Thyroid gland (tissue), 4 donors: Measurements from ENCODE around the gene SAMD5. TPM values are rescaled to one million over a fixed set of nuclear protein-coding genes. Genes with fewer than 3 reads are reported as not detected.

Experiments
- DNase-seq, 2 donors: peaks; one replicate each; pipeline ENCODE4 v3.0.0-alpha.2; 2019
- H3K27ac ChIP-seq, 3 donors: fragments of 200-600 bp; sonication (generic); 1 replicate in 2 of 3; 2 replicates in 1 of 3; pipeline ENCODE4 v1.5.1; 2016 to 2019; ENCODE audit warnings: mild to moderate bottlenecking in 1 of 3, moderate library complexity in 1 of 3
- H3K27me3 ChIP-seq: fragments of 200-600 bp; sonication (generic); one replicate; pipeline ENCODE4 v1.5.1; 2019
- H3K36me3 ChIP-seq, 2 donors: fragments of 200-600 bp; sonication (generic); one replicate each; pipeline ENCODE4 v1.5.1; 2016 to 2019
- H3K4me1 ChIP-seq, 2 donors: fragments of 200-600 bp; sonication (generic); one replicate each; pipeline ENCODE4 v1.5.1; 2017 to 2019
- H3K4me3 ChIP-seq, 3 donors: fragments of 200-600 bp; sonication (generic); replicated peaks in 1 of 3; 1 replicate in 2 of 3; 2 replicates in 1 of 3; pipeline ENCODE4 v1.5.1; 2016; ENCODE audit warnings: mild to moderate bottlenecking in 1 of 3
- H3K9me3 ChIP-seq: fragments of 200-600 bp; sonication (generic); one replicate; pipeline ENCODE4 v1.5.1; 2017
- POLR2A ChIP-seq, 2 donors: fragments of 450-650 bp; IDR thresholded peaks; one replicate each; pipeline ENCODE4 v1.6.1; 2017; ENCODE audit warnings: antibody characterized with exemption in 2 of 2, mild to moderate bottlenecking in 2 of 2, moderate library complexity in 1 of 2
- WGBS, 2 donors: methylation state at CpG; one replicate each; pipeline ENCODE4 v1.1.5; 2017; 5-methylcytosine and 5-hydroxymethylcytosine counted together
- intact Hi-C: fragments of 100-400 bp; cut with DNase I; formaldehyde crosslinking; loops from one replicate; pipeline ENCODE4 v1.15.1; 2023
- total RNA-seq, 4 donors: library from RNA; depleted of rRNA; stranded (reverse); fragments of >200 nt; gene quantifications; one replicate each; pipeline ENCODE4 v1.2.3, GENCODE V29; 2016
- TF ChIP-seq, protein P1 (sequence below), 6 experiments: fragments of 200-600 bp in 3 of 6; fragments of 450-650 bp in 3 of 6; sonication (generic) in 3 of 6; IDR thresholded peaks; one replicate each; pipeline ENCODE4 v1.5.1; 2016 to 2019; ENCODE audit warnings: antibody characterized with exemption in 6 of 6, mild to moderate bottlenecking in 2 of 6, inconsistent platforms in 1 of 6, moderate library complexity in 1 of 6

Gene SAMD5
- total RNA-seq, 4 donors from 2014 or later, result 2.0 to 8.9 (median 5.2) TPM

DNA sequence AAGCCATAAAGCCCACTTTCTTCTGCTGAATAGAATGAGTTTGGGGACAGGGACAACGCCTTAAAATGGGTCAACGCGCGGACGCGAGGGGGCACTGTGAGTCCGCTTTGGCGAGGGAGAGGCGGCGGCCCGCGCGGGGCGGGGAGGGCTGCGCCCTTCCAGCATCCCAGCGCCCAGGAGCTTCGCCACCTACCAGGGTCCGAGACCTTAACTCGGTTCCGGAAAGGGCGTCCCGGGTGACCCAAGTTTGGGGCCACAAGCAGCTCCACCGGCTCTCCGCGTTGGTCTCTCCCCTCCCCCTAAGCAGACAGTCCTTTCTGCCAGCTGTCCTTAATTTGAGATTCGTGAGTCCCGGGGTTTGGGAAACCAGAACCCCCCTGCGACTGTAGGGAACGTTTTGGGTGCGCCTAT, 1.8 kb upstream of the SAMD5 start:
- WGBS, 2 donors, result 1 to 4% methylated on average over 29 to 30 of the region's 30 CpGs
- H3K4me3 ChIP-seq, result peak overlapping the region in 1 of 3 donors; percentile 57
- intact Hi-C loops, result loop anchor here (5.0 kb wide), 1 partner anchor 661 kb away; no protein-coding TSS in a partner anchor
- peaks cover 9 to 15% of the 10 kb centered on the region in 2 donors for H3K4me1 ChIP-seq
- no peaks in the 10 kb centered on the region for H3K9me3 ChIP-seq
- peak; percentile 70 to 78 for DNase-seq
- H3K27me3 ChIP-seq, result no peaks in the 10 kb centered on the region
- no peak overlapping the region for H3K27ac ChIP-seq
- TF ChIP-seq, protein P1, sequence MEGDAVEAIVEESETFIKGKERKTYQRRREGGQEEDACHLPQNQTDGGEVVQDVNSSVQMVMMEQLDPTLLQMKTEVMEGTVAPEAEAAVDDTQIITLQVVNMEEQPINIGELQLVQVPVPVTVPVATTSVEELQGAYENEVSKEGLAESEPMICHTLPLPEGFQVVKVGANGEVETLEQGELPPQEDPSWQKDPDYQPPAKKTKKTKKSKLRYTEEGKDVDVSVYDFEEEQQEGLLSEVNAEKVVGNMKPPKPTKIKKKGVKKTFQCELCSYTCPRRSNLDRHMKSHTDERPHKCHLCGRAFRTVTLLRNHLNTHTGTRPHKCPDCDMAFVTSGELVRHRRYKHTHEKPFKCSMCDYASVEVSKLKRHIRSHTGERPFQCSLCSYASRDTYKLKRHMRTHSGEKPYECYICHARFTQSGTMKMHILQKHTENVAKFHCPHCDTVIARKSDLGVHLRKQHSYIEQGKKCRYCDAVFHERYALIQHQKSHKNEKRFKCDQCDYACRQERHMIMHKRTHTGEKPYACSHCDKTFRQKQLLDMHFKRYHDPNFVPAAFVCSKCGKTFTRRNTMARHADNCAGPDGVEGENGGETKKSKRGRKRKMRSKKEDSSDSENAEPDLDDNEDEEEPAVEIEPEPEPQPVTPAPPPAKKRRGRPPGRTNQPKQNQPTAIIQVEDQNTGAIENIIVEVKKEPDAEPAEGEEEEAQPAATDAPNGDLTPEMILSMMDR (IDR thresholded peaks at IDR 0.05), result peak; percentile 32 to 85 (median 66)
- no peak for TF ChIP-seq POLR2A (IDR thresholded peaks at IDR 0.05)
- H3K36me3 ChIP-seq, result no peaks in the 10 kb centered on the region

DNA sequence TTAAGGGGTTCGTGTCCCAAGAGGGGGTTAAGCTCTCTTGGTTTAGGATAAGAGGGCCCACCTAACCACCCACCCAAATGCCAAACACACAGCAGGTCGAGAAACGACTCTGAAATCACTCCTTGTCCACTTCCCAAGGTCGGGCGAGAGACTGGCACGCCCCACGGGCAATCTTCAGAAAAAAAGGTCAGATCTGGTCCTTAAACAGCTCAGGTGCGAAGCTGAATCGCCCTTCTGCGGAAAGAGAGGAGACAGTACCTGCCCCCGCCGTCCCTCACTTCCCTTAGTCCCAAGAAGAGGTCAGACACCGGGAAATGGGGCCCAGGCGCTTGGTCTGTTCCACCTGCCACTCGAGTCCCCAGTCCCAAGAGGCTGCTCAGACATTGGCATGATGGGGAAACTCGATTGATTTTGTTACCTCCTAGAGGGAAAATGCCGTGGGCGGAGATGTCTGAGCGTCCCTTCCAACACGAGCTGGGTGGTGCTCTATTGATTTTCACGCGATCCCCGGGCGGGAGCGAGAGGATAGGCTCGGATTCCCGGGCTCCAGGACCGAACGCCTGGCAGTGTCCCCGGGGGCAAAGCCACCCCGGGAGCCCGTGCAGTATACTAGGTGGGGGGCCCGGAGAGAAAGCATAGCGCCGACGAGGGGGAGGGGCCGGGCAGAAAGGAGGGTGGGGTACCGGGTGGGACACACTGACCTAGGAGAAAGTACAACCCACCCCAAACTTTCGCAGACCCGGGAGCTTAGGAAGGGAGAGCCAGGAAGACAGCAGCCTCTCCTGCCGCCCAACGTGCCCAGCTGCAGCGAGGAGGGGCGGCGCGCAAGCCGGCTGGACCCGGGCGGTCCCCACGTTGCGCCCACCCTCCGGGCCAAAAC, 1.1 kb upstream of the SAMD5 start:
- intact Hi-C loops, result loop anchor here (5.0 kb wide), 1 partner anchor 660 kb away; no protein-coding TSS in a partner anchor
- Histone ChIP-seq H3K4me3 (peak overlapping the region; percentile 4 to 57 (median 30)), H3K27me3 (no peaks in the 10 kb centered on the region), H3K4me1 (peaks cover 9 to 15% of the 10 kb centered on the region in 2 donors), H3K36me3 (no peaks in the 10 kb centered on the region), H3K27ac (peak overlapping the region in 2 of 3 donors; percentile 61 to 64), H3K9me3 (no peaks in the 10 kb centered on the region)
- WGBS, 2 donors, result 1 to 2% methylated on average over 24 to 49 of the region's 52 CpGs
- TF ChIP-seq, protein P1 (IDR thresholded peaks at IDR 0.05), result no peak
- no peak for TF ChIP-seq POLR2A (IDR thresholded peaks at IDR 0.05)
- peak; percentile 24 to 33 for DNase-seq

DNA sequence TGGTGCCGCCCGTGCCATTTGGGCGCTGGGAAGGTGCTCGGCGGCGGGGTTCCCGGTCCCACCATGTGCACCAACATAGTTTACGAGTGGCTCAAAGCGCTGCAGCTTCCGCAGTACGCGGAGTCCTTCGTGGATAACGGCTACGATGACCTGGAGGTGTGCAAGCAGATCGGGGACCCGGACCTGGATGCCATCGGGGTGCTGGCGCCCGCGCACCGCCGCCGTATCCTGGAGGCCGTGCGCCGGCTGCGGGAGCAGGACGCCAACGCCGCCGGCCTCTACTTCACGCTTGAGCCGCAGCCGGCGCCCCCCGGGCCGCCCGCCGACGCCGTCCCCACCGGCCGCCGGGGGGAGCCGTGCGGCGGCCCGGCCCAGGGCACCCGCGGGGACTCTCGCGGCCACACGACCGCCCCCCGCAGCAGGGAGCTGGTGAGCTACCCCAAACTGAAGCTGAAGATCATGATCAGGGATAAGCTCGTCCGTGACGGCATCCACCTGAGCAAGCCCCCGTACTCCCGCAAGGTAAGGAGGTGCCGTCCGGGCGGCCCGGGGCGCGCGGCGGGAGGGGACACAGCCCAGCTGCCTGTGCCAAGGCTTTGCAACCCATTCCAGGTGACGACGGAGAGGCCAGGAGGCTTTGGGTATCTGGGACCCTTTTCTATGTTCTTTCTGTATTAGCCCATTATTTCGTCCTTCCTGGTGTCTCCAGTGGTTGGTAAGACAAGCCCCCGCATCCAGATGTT, 547 bp downstream of the SAMD5 start:
- intact Hi-C loops, result loop anchor here (5.0 kb wide), 1 partner anchor 658 kb away; no protein-coding TSS in a partner anchor
- peak; percentile 26 to 44 for DNase-seq
- no peaks in the 10 kb centered on the region for H3K27me3 ChIP-seq

DNA sequence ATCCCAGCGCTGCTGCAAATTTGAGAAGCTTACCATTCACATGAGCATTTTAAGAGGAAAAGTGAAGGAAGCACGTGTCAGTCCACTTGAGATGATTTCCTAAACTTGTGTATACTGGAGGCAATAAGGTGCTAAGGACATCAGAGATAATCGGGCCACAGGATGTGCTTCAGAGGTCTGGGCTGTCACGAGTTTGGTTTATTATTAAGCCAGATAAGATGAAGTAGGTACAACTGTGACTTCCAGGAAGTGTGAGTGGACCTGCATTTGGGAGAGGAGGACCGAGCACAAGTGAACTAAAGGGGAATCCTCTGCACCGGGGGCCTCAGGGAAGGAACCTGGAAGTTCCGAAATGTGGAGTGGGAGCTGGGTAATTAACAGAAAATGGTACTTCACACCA, 1.4 kb downstream of the SAMD5 start:
- Histone ChIP-seq H3K4me3 (no peak overlapping the region), H3K27ac (no peak overlapping the region)
- DNase-seq, result no peak

More for the DNA sequence above, 547 bp downstream of the SAMD5 start:
- WGBS, 2 donors, result 2 to 3% methylated on average over 16 to 37 of the region's 73 CpGs
- TF ChIP-seq POLR2A (IDR thresholded peaks at IDR 0.05), result no peak
- TF ChIP-seq, protein P1 (IDR thresholded peaks at IDR 0.05), result peak in 1 of 6 experiments; percentile 32
- peak overlapping the region in 2 of 3 donors; percentile 33 to 58 for H3K27ac ChIP-seq
- H3K4me1 ChIP-seq, result peaks cover 9 to 15% of the 10 kb centered on the region in 2 donors
- H3K9me3 ChIP-seq, result no peaks in the 10 kb centered on the region
- H3K36me3 ChIP-seq, result no peaks in the 10 kb centered on the region
- H3K4me3 ChIP-seq, result peak overlapping the region in 2 of 3 donors; percentile 57 to 70

More for the DNA sequence above, 1.4 kb downstream of the SAMD5 start:
- TF ChIP-seq, protein P1 (IDR thresholded peaks at IDR 0.05), result no peak
- H3K4me1 ChIP-seq, result peaks cover 9 to 15% of the 10 kb centered on the region in 2 donors
- no peaks in the 10 kb centered on the region for H3K36me3 ChIP-seq
- no peaks in the 10 kb centered on the region for H3K9me3 ChIP-seq
- 58 to 60% methylated on average over 7 of the region's 7 CpGs for WGBS, 2 donors
- no peaks in the 10 kb centered on the region for H3K27me3 ChIP-seq
- intact Hi-C loops, result loop anchor here (5.0 kb wide), 1 partner anchor 657 kb away; no protein-coding TSS in a partner anchor
